ENCODE data around the gene AIG1. TPM values are rescaled to one million over a fixed set of nuclear protein-coding genes. Genes with fewer than 3 reads are reported as not detected.

AIG1 gene
- total RNA-seq, 1 experiment from 2014 or later, result 2.2 TPM

DNA sequence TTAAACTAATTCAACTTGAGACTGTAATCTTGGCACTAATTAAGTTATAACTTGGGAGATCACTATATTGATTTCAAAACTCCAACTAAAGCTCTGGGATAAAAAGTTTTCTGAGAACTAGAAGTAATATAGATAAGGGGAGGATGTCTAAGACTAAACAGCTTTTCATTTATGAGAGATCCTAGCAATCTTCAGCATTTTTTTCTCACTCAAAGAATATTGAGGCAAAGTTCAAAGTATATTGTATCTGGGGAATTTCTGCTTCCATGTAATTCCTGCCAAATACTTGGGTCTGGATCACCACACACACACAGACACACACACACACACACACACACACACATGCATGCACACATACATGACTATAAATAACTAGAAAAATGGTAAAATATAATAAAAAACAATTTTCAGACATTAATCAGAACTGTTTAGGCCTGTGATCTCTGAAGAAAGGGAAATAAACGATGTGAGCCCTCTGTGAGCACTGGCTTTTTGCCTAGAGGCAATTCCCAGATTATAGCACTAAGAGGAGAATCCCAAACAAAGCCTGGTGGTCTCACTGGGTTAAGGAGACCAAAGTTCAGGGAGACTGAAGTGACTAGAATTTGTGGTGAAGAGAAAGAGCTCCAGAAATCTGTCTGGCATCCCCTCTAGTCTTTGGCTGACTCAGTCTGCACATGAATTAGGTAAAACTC, 297.0 kb downstream of the AIG1 start:
- H3K9me3 ChIP-seq (ENCODE audit: low read depth, low read length, poor library complexity, severe bottlenecking), result no peaks in the 10 kb centered on the region
- no peaks in the 10 kb centered on the region for H3K36me3 ChIP-seq (ENCODE audit: insufficient read depth, low read length, poor library complexity, severe bottlenecking)
- H3K4me3 ChIP-seq (ENCODE audit: low read depth, low read length, poor library complexity, severe bottlenecking), result no peak overlapping the region
- ChIA-PET CTCF (no interaction called here), POLR2A (ENCODE audit: low non-redundant PET) (no interaction called here)
- no peaks in the 10 kb centered on the region for H3K27me3 ChIP-seq (replicated peaks; ENCODE audit: insufficient read depth, low read depth, low read length, poor library complexity)
- BruUV-seq (replicated peaks), result no TSS peak
- intact Hi-C loops (cut with micrococcal nuclease; ENCODE audit: unreplicated experiment), result no loop called here
- no peak overlapping the region for H3K27ac ChIP-seq (ENCODE audit: low read depth, low read length, poor library complexity, severe bottlenecking)
- no peak for TF ChIP-seq EZH2 (IDR thresholded peaks at IDR 0.05; ENCODE audit: borderline replicate concordance, low read depth, low read length, poor library complexity, severe bottlenecking)
- TF ChIP-seq, protein P1, sequence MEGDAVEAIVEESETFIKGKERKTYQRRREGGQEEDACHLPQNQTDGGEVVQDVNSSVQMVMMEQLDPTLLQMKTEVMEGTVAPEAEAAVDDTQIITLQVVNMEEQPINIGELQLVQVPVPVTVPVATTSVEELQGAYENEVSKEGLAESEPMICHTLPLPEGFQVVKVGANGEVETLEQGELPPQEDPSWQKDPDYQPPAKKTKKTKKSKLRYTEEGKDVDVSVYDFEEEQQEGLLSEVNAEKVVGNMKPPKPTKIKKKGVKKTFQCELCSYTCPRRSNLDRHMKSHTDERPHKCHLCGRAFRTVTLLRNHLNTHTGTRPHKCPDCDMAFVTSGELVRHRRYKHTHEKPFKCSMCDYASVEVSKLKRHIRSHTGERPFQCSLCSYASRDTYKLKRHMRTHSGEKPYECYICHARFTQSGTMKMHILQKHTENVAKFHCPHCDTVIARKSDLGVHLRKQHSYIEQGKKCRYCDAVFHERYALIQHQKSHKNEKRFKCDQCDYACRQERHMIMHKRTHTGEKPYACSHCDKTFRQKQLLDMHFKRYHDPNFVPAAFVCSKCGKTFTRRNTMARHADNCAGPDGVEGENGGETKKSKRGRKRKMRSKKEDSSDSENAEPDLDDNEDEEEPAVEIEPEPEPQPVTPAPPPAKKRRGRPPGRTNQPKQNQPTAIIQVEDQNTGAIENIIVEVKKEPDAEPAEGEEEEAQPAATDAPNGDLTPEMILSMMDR (conservative IDR thresholded peaks at IDR 0.05; ENCODE audit: low read depth, low read length), result no peak
- no peaks in the 10 kb centered on the region for H3K4me1 ChIP-seq (ENCODE audit: insufficient read depth, low read length, poor library complexity, severe bottlenecking)
- no peak for DNase-seq (ENCODE audit: low spot score)

DNA sequence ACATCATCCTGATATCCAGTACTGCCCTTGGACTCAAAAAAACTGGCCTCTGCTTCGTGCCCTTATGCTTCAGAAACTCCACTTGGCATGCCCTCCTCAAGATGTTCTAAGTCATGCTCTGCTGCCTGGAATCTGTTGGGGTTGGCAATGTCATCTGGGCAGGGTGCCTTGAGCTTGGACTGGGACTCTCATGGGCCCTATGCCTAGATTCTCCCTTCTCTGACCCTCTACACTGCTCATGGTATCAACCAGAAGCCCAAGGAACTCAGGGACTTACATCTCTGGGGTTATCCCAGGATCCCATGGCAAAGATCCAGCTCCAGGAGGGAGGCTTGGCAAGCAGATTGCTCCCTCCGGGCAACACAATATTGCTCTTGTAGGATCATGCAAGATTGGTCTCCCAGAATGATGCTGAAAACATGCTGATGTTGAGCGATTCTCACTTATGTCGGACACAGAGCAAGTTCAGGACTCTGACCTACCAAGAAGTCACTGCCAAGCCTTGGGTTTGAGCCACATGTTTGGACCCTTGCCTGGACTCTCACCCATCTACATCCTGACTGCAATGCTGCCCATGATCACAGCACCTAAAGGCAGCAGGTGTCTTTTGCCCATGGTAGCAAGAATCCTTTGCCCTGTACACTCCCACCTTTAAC, 301.0 kb downstream of the AIG1 start:
- TF ChIP-seq, protein P1 (conservative IDR thresholded peaks at IDR 0.05; ENCODE audit: low read depth, low read length), result no peak
- no peak for TF ChIP-seq EZH2 (IDR thresholded peaks at IDR 0.05; ENCODE audit: borderline replicate concordance, low read depth, low read length, poor library complexity, severe bottlenecking)
- POLR2A ChIA-PET (ENCODE audit: low non-redundant PET), result no interaction called here

DNA sequence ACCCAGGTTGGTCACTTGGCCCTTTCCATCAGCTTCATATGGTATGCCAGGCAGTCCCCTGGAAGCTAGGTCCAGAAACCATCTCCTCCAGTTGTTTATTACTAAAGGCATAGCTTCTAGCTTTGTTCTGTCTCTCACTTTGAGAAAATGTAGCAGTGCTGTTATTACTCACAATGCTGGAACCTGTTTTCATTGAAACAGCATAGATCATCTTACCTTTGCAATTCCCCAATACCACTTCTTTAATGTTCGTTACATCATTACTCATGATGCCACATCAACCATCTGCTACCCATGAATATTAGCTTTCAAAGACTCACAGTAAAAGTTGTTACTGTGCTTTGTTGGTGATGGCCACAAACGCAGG, 301.5 kb downstream of the AIG1 start:
- intact Hi-C loops (cut with micrococcal nuclease; ENCODE audit: unreplicated experiment), result no loop called here
- Histone ChIP-seq H3K4me1 (ENCODE audit: insufficient read depth, low read length, poor library complexity, severe bottlenecking) (no peaks in the 10 kb centered on the region), H3K9me3 (ENCODE audit: low read depth, low read length, poor library complexity, severe bottlenecking) (no peaks in the 10 kb centered on the region), H3K36me3 (ENCODE audit: insufficient read depth, low read length, poor library complexity, severe bottlenecking) (no peaks in the 10 kb centered on the region), H3K27me3 (replicated peaks; ENCODE audit: insufficient read depth, low read depth, low read length, poor library complexity) (no peaks in the 10 kb centered on the region), H3K27ac (ENCODE audit: low read depth, low read length, poor library complexity, severe bottlenecking) (no peak overlapping the region), H3K4me3 (ENCODE audit: low read depth, low read length, poor library complexity, severe bottlenecking) (no peak overlapping the region)
- no TSS peak for BruUV-seq (replicated peaks)
- POLR2A ChIA-PET (ENCODE audit: low non-redundant PET), result no interaction called here
- DNase-seq (ENCODE audit: low spot score), result no peak
- TF ChIP-seq, protein P1 (conservative IDR thresholded peaks at IDR 0.05; ENCODE audit: low read depth, low read length), result no peak
- no peak for TF ChIP-seq EZH2 (IDR thresholded peaks at IDR 0.05; ENCODE audit: borderline replicate concordance, low read depth, low read length, poor library complexity, severe bottlenecking)
- CTCF ChIA-PET, result no interaction called here

More for the DNA sequence above, 301.0 kb downstream of the AIG1 start:
- no peaks in the 10 kb centered on the region for H3K27me3 ChIP-seq (replicated peaks; ENCODE audit: insufficient read depth, low read depth, low read length, poor library complexity)
- no peak overlapping the region for H3K27ac ChIP-seq (ENCODE audit: low read depth, low read length, poor library complexity, severe bottlenecking)
- no peak overlapping the region for H3K4me3 ChIP-seq (ENCODE audit: low read depth, low read length, poor library complexity, severe bottlenecking)
- intact Hi-C loops (cut with micrococcal nuclease; ENCODE audit: unreplicated experiment), result no loop called here
- DNase-seq (ENCODE audit: low spot score), result no peak
- BruUV-seq (replicated peaks), result no TSS peak
- no peaks in the 10 kb centered on the region for H3K4me1 ChIP-seq (ENCODE audit: insufficient read depth, low read length, poor library complexity, severe bottlenecking)
- H3K9me3 ChIP-seq (ENCODE audit: low read depth, low read length, poor library complexity, severe bottlenecking), result no peaks in the 10 kb centered on the region
- CTCF ChIA-PET, result no interaction called here
- no peaks in the 10 kb centered on the region for H3K36me3 ChIP-seq (ENCODE audit: insufficient read depth, low read length, poor library complexity, severe bottlenecking)

Data from A673 (cell line).